ENCODE data around the gene PHACTR1. TPM values are rescaled to one million over a fixed set of nuclear protein-coding genes. Genes with fewer than 3 reads are reported as not detected.

PHACTR1 gene
- total RNA-seq, 1 donor from 2014 or later, result 2.2 TPM

- Histone ChIP-seq H3K4me3 (ENCODE audit: low read depth, low read length) (no peak overlapping the region), H3K27me3 (ENCODE audit: control insufficient read depth, insufficient read depth, low read length) (no peaks in the 10 kb centered on the region), H3K36me3 (ENCODE audit: control insufficient read depth, insufficient read depth, low read length) (no peaks in the 10 kb centered on the region)
- no peak for DNase-seq (ENCODE audit: low read depth)
- no peak for TF ChIP-seq CTCF (IDR thresholded peaks at IDR 0.05; ENCODE audit: insufficient read depth, low read length, poor library complexity, severe bottlenecking)
Observed at GRCh38 chr6:12845224-12846004, 128.8 kb downstream of the PHACTR1 start.

GRCh38 chr6:12848964-12849808 lies 132.6 kb downstream of the PHACTR1 start:
- Histone ChIP-seq H3K4me3 (ENCODE audit: low read depth, low read length) (no peak overlapping the region), H3K27me3 (ENCODE audit: control insufficient read depth, insufficient read depth, low read length) (no peaks in the 10 kb centered on the region), H3K36me3 (ENCODE audit: control insufficient read depth, insufficient read depth, low read length) (no peaks in the 10 kb centered on the region)
- TF ChIP-seq CTCF (IDR thresholded peaks at IDR 0.05; ENCODE audit: insufficient read depth, low read length, poor library complexity, severe bottlenecking), result no peak
- no peak for DNase-seq (ENCODE audit: low read depth)

- Histone ChIP-seq H3K4me3 (ENCODE audit: low read depth, low read length) (no peak overlapping the region), H3K36me3 (ENCODE audit: control insufficient read depth, insufficient read depth, low read length) (no peaks in the 10 kb centered on the region), H3K27me3 (ENCODE audit: control insufficient read depth, insufficient read depth, low read length) (no peaks in the 10 kb centered on the region)
- no peak for TF ChIP-seq CTCF (IDR thresholded peaks at IDR 0.05; ENCODE audit: insufficient read depth, low read length, poor library complexity, severe bottlenecking)
- no peak for DNase-seq (ENCODE audit: low read depth)
Observed at GRCh38 chr6:12849809-12850198, 133.2 kb downstream of the PHACTR1 start.

GRCh38 chr6:12851123-12851695 lies 134.6 kb downstream of the PHACTR1 start:
- TF ChIP-seq CTCF (IDR thresholded peaks at IDR 0.05; ENCODE audit: insufficient read depth, low read length, poor library complexity, severe bottlenecking), result no peak
- no peak overlapping the region for H3K4me3 ChIP-seq (ENCODE audit: low read depth, low read length)
- no peak for DNase-seq (ENCODE audit: low read depth)
- H3K27me3 ChIP-seq (ENCODE audit: control insufficient read depth, insufficient read depth, low read length), result no peaks in the 10 kb centered on the region
- H3K36me3 ChIP-seq (ENCODE audit: control insufficient read depth, insufficient read depth, low read length), result no peaks in the 10 kb centered on the region

- H3K36me3 ChIP-seq (ENCODE audit: control insufficient read depth, insufficient read depth, low read length), result no peaks in the 10 kb centered on the region
- TF ChIP-seq CTCF (IDR thresholded peaks at IDR 0.05; ENCODE audit: insufficient read depth, low read length, poor library complexity, severe bottlenecking), result no peak
- DNase-seq (ENCODE audit: low read depth), result no peak
- no peak overlapping the region for H3K4me3 ChIP-seq (ENCODE audit: low read depth, low read length)
- H3K27me3 ChIP-seq (ENCODE audit: control insufficient read depth, insufficient read depth, low read length), result peaks cover 2% of the 10 kb centered on the region
Observed at GRCh38 chr6:12861603-12862002, 145.0 kb downstream of the PHACTR1 start.
